Neural cell (in vitro differentiated cells): ENCODE data around the gene SLC27A1. TPM values are rescaled to one million over a fixed set of nuclear protein-coding genes. Genes with fewer than 3 reads are reported as not detected.

Source experiments
- H2AFZ ChIP-seq: fragments of 200-600, 300-800 bp; sonication (generic), shearing (Covaris generic); 2 replicates; pipeline ENCODE4 v1.6.0; 2014; ENCODE audit warnings: low read depth, mild to moderate bottlenecking, antibody characterized with exemption, low read length, moderate library complexity
- H3F3A ChIP-seq: fragments of 200-600 bp; shearing (Covaris generic); 2 replicates; pipeline ENCODE4 v1.6.1; 2016; ENCODE audit warnings: mild to moderate bottlenecking, moderate library complexity, mixed read lengths, antibody characterized with exemption, low read length; ENCODE audit not compliant: insufficient read depth, poor library complexity, severe bottlenecking
- H3K27ac ChIP-seq: fragments of 200-600, 300-800 bp; sonication (generic), shearing (Covaris generic); 2 replicates; pipeline ENCODE4 v1.5.1; 2014; ENCODE audit warnings: mild to moderate bottlenecking, low read length, moderate library complexity
- H3K27me3 ChIP-seq: fragments of 300-800, 200-600 bp; sonication (generic), shearing (Covaris generic); 2 replicates; pipeline ENCODE4 v1.6.0; 2014; ENCODE audit warnings: mild to moderate bottlenecking, low read depth, low read length, moderate library complexity; ENCODE audit not compliant: insufficient read depth
- H3K36me3 ChIP-seq: fragments of 300-800, 200-600 bp; sonication (generic), shearing (Covaris generic); 2 replicates; pipeline ENCODE4 v1.5.1; 2014; ENCODE audit warnings: mild to moderate bottlenecking, antibody characterized with exemption, low read length, moderate library complexity; ENCODE audit not compliant: insufficient read depth
- H3K4me2 ChIP-seq: fragments of 300-800, 200-600 bp; sonication (generic), shearing (Covaris generic); 2 replicates; pipeline ENCODE4 v1.6.0; 2014; ENCODE audit warnings: mild to moderate bottlenecking, low read length
- H3K4me3 ChIP-seq: fragments of 300-800, 200-600 bp; sonication (generic), shearing (Covaris generic); 2 replicates; pipeline ENCODE4 v1.5.1; 2014; ENCODE audit warnings: mild to moderate bottlenecking, low read length, moderate library complexity
- H3K79me2 ChIP-seq: fragments of 200-600 bp; shearing (Covaris generic); replicated peaks from 2 replicates; pipeline ENCODE4 v1.6.0; 2014; ENCODE audit warnings: mild to moderate bottlenecking, low read length, moderate library complexity; ENCODE audit not compliant: insufficient read depth
- H3K9ac ChIP-seq: fragments of 300-800, 200-600 bp; sonication (generic), shearing (Covaris generic); 2 replicates; pipeline ENCODE4 v1.6.1; 2016; ENCODE audit warnings: mild to moderate bottlenecking, low read length, mixed read lengths
- H3K9me2 ChIP-seq: fragments of 200-600 bp; shearing (Covaris generic); 2 replicates; pipeline ENCODE4 v1.6.1; 2016; ENCODE audit warnings: mild to moderate bottlenecking, low read length, mixed read lengths; ENCODE audit not compliant: insufficient read depth
- H3K9me3 ChIP-seq: fragments of 200-600, 300-800 bp; sonication (generic), shearing (Covaris generic); 2 replicates; pipeline ENCODE4 v1.6.1; 2016; ENCODE audit warnings: mild to moderate bottlenecking, mixed run types, low read length, moderate library complexity, mixed read lengths
- H4K20me1 ChIP-seq: fragments of 200-600 bp; shearing (Covaris generic); 2 replicates; pipeline ENCODE4 v1.6.1; 2016; ENCODE audit warnings: mild to moderate bottlenecking, mixed run types; ENCODE audit not compliant: insufficient read depth
- EP300 ChIP-seq: fragments of 450-650 bp; conservative IDR thresholded peaks from 2 replicates; pipeline ENCODE4 v1.6.1; 2014; ENCODE audit warnings: antibody characterized with exemption, mild to moderate bottlenecking, moderate library complexity; ENCODE audit not compliant: poor library complexity, severe bottlenecking
- EZH2 ChIP-seq: fragments of 200-600, 300-800 bp; shearing (Covaris generic), sonication (generic); IDR thresholded peaks from 2 replicates; pipeline ENCODE4 v1.6.1; 2014; ENCODE audit warnings: antibody characterized with exemption, low read length, borderline replicate concordance, mild to moderate bottlenecking; ENCODE audit not compliant: insufficient read depth, poor library complexity, severe bottlenecking
- MXI1 ChIP-seq: fragments of 450-650 bp; conservative IDR thresholded peaks from 2 replicates; pipeline ENCODE4 v1.6.1; 2014; ENCODE audit warnings: antibody characterized with exemption, mild to moderate bottlenecking; ENCODE audit not compliant: poor library complexity, severe bottlenecking
- POLR2AphosphoS5 ChIP-seq: IDR thresholded peaks from 2 replicates; pipeline ENCODE4 v1.6.1; 2012
- RAD21 ChIP-seq: fragments of 450-650 bp; conservative IDR thresholded peaks from 2 replicates; pipeline ENCODE4 v1.6.1; 2014; ENCODE audit warnings: antibody characterized with exemption, mild to moderate bottlenecking, moderate library complexity
- SMC3 ChIP-seq: fragments of 450-650 bp; conservative IDR thresholded peaks from 2 replicates; pipeline ENCODE4 v1.6.1; 2014; ENCODE audit warnings: antibody characterized with exemption, mild to moderate bottlenecking, moderate library complexity; ENCODE audit not compliant: poor library complexity
- TAF1 ChIP-seq: IDR thresholded peaks from 2 replicates; pipeline ENCODE4 v1.6.1; 2012; ENCODE audit warnings: low read depth
- polyA plus RNA-seq: library from polyadenylated mRNA; depleted of rRNA; stranded (reverse); fragments of >200 nt; gene quantifications from 2 replicates; pipeline ENCODE4 v1.2.3, GENCODE V29; 2014
- TF ChIP-seq, protein P1 (sequence below): IDR thresholded peaks from 2 replicates; pipeline ENCODE4 v1.6.1; 2012; ENCODE audit warnings: borderline replicate concordance
- TF ChIP-seq, protein P2 (sequence below): fragments of 450-650 bp; IDR thresholded peaks from 2 replicates; pipeline ENCODE4 v1.5.1; 2014; ENCODE audit warnings: antibody characterized with exemption, mild to moderate bottlenecking, moderate library complexity; ENCODE audit not compliant: poor library complexity, severe bottlenecking

Gene SLC27A1
- polyA plus RNA-seq, 1 donor from 2014 or later, result 22.0 TPM

DNA sequence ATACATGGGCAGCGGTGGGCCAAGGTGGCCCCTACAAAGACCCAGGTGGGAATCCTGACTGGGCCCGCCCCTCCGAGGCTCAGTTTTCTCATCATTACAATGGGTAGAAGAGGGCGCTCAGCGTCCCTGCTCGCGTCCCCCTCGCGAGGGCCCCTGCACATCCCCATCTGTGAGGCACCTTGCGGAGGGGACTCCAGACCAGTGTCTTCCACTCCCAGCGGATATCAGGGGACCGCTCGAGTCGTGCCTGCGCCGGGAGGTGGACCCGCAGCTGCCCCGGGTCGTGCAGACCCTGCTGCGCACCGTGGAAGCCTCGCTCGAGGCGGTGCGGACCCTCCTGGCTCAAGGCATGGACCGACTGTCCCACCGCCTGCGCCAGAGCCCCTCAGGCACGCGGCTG lies 69.8 kb downstream of the SLC27A1 start:
- Histone ChIP-seq H3K79me2 (no peaks in the 10 kb centered on the region), H3K27me3 (peaks cover 13% of the 10 kb centered on the region), H3K27ac (no peak overlapping the region), H3K4me2 (no peak overlapping the region), H3K4me3 (peak overlapping the region; percentile 67), H3K9me2 (no peaks in the 10 kb centered on the region), H3K36me3 (no peaks in the 10 kb centered on the region), H3K9ac (no peak overlapping the region), H2AFZ (no peak overlapping the region), H4K20me1 (no peaks in the 10 kb centered on the region), H3K9me3 (no peaks in the 10 kb centered on the region), H3F3A (no peaks in the 10 kb centered on the region)
- TF ChIP-seq, protein P1, sequence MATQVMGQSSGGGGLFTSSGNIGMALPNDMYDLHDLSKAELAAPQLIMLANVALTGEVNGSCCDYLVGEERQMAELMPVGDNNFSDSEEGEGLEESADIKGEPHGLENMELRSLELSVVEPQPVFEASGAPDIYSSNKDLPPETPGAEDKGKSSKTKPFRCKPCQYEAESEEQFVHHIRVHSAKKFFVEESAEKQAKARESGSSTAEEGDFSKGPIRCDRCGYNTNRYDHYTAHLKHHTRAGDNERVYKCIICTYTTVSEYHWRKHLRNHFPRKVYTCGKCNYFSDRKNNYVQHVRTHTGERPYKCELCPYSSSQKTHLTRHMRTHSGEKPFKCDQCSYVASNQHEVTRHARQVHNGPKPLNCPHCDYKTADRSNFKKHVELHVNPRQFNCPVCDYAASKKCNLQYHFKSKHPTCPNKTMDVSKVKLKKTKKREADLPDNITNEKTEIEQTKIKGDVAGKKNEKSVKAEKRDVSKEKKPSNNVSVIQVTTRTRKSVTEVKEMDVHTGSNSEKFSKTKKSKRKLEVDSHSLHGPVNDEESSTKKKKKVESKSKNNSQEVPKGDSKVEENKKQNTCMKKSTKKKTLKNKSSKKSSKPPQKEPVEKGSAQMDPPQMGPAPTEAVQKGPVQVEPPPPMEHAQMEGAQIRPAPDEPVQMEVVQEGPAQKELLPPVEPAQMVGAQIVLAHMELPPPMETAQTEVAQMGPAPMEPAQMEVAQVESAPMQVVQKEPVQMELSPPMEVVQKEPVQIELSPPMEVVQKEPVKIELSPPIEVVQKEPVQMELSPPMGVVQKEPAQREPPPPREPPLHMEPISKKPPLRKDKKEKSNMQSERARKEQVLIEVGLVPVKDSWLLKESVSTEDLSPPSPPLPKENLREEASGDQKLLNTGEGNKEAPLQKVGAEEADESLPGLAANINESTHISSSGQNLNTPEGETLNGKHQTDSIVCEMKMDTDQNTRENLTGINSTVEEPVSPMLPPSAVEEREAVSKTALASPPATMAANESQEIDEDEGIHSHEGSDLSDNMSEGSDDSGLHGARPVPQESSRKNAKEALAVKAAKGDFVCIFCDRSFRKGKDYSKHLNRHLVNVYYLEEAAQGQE, result no peak
- TF ChIP-seq TAF1 (no peak), RAD21 (no peak), EP300 (no peak), MXI1 (no peak), SMC3 (no peak), EZH2 (no peak), POLR2AphosphoS5 (no peak)
- TF ChIP-seq, protein P2, sequence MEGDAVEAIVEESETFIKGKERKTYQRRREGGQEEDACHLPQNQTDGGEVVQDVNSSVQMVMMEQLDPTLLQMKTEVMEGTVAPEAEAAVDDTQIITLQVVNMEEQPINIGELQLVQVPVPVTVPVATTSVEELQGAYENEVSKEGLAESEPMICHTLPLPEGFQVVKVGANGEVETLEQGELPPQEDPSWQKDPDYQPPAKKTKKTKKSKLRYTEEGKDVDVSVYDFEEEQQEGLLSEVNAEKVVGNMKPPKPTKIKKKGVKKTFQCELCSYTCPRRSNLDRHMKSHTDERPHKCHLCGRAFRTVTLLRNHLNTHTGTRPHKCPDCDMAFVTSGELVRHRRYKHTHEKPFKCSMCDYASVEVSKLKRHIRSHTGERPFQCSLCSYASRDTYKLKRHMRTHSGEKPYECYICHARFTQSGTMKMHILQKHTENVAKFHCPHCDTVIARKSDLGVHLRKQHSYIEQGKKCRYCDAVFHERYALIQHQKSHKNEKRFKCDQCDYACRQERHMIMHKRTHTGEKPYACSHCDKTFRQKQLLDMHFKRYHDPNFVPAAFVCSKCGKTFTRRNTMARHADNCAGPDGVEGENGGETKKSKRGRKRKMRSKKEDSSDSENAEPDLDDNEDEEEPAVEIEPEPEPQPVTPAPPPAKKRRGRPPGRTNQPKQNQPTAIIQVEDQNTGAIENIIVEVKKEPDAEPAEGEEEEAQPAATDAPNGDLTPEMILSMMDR, result no peak

DNA sequence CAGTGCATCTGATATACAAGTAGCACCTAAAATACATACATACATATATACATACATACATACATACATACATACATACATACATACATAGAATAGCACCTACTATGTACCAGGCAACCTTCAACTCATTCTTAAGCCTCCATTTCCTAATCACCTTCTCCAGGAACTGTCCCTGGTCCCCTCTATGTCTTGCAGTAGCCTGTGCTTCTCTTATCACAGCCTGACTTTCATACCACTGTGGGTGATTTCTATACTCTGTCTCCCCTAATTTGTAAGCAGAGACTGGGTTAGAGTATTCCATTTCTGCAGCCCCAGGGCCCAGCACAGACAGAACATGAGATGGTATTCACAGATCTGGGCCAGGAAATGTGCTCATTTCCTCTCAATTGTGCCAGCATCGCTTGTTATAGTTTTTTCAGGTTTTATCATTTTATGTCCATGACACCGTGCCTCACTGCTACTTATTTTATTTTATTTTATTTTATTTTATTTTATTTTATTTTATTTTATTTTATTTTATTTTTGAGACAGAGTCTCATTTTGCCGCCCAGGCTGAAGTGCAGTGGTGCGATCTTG lies 70.9 kb downstream of the SLC27A1 start:
- Histone ChIP-seq H3K4me3 (no peak overlapping the region), H3F3A (no peaks in the 10 kb centered on the region), H2AFZ (no peak overlapping the region), H3K9ac (no peak overlapping the region), H3K9me3 (no peaks in the 10 kb centered on the region), H4K20me1 (no peaks in the 10 kb centered on the region), H3K27me3 (peaks cover 13% of the 10 kb centered on the region), H3K36me3 (no peaks in the 10 kb centered on the region), H3K9me2 (no peaks in the 10 kb centered on the region), H3K79me2 (no peaks in the 10 kb centered on the region), H3K4me2 (no peak overlapping the region), H3K27ac (no peak overlapping the region)
- TF ChIP-seq EZH2 (no peak), MXI1 (no peak), TAF1 (no peak), POLR2AphosphoS5 (no peak)
- TF ChIP-seq, protein P1, result no peak
- TF ChIP-seq, protein P2, result no peak
